Fibroblast of pulmonary artery (primary cell): Measurements from ENCODE around the gene RNF144B.
A peak's percentile ranks its signal among the peaks of the same experiment; 100 is the strongest.
"Not testable (repeated sequence)": the region's sequence is repeated elsewhere in the genome, so short reads cannot be mapped to it uniquely, and the experiment has no call there.

ENCODE experiments used
- DNase-seq: peaks from one replicate; pipeline ENCODE4 v3.0.0-alpha.2; 2010; ENCODE audit warnings: low read depth
- H3K4me3 ChIP-seq: replicated peaks from 2 replicates; pipeline ENCODE4 v1.5.1; 2011; ENCODE audit warnings: low read depth, mild to moderate bottlenecking, control low read depth, low read length, moderate library complexity
- CTCF ChIP-seq: IDR thresholded peaks from 2 replicates; pipeline ENCODE4 v1.5.1; 2011; ENCODE audit warnings: mild to moderate bottlenecking, control low read depth, low read length, inconsistent platforms; ENCODE audit errors: missing control alignments

The RNF144B gene

GRCh38 chr6:18347866-18348265, 39.3 kb upstream of the RNF144B start:
- TF ChIP-seq CTCF = no peak
- no peak for DNase-seq
- H3K4me3 ChIP-seq = no peak overlapping the region

DNA sequence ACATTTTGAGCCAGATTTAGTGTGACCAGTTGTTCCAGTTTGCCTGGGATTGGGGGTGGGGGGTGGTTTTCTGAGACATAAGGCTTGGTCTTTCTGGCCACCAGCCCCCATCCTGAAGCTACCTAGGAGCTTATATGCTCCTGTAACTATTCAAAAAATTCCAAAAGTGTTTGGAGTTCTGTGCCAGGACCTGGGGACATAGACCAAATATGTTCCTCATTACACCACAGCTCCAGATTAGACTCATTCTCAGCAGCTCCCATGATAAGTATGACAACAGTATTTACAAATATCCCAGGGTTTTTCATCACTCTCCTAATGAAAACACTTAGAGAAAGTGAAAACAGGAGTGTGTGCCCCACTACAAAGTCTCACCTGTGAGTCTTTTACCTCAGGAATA, 37.8 kb upstream of the RNF144B start:
- no peak for TF ChIP-seq CTCF
- no peak overlapping the region for H3K4me3 ChIP-seq
- DNase-seq = no peak

GRCh38 chr6:18350271-18350670, 36.9 kb upstream of the RNF144B start:
- no peak overlapping the region for H3K4me3 ChIP-seq
- TF ChIP-seq CTCF = no peak
- peak; percentile 11 for DNase-seq

- no peak for DNase-seq
- H3K4me3 ChIP-seq = no peak overlapping the region
- no peak for TF ChIP-seq CTCF
Observed at GRCh38 chr6:18350712-18351111, 36.4 kb upstream of the RNF144B start.

- DNase-seq = no peak
- H3K4me3 ChIP-seq = no peak overlapping the region
- TF ChIP-seq CTCF = no peak
Observed at GRCh38 chr6:18352001-18352400, 35.1 kb upstream of the RNF144B start.

DNA sequence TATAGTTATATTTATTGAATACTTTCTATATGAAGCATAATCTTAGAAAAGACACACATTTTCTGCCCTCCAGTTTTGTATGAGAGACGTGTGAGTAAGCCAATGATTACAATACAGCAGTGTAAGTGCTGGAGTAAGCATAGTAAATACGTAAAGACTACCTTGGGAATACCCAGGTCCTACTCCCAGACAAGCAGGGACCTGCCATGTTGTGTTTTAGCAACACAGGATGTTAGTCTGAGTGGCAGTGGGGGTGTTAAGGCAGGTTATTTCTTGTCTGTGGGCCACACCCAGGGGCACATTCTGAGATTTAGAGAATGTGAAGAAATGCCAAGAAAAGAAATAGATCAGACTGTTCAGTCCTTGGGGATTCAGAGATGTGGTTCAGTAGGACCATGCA, 34.3 kb upstream of the RNF144B start:
- TF ChIP-seq CTCF = no peak
- no peak overlapping the region for H3K4me3 ChIP-seq
- no peak for DNase-seq

- no peak for DNase-seq
- no peak for TF ChIP-seq CTCF
- no peak overlapping the region for H3K4me3 ChIP-seq
Observed at GRCh38 chr6:18353251-18353650, 33.9 kb upstream of the RNF144B start.

DNA sequence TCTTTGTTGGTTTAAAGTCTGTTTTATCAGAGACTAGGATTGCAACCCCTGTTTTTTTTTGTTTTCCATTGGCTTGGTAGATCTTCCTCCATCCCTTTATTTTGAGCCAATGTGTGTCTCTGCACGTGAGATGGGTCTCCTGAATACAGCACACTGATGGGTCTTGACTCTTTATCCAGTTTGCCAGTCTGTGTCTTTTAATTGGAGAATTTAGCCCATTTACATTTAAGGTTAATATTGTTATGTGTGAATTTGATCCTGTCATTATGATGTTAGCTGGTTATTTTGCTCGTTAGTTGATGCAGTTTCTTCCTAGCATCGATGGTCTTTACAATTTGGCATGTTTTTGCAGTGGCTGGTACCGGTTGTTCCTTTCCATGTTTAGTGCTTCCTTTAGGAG, 29.6 kb upstream of the RNF144B start:
- DNase-seq, H3K4me3 ChIP-seq: not testable (repeated sequence)
